Aorta (tissue), 5 donors: ENCODE data around the gene ZNF280A. TPM values are rescaled to one million over a fixed set of nuclear protein-coding genes. Genes with fewer than 3 reads are reported as not detected.
"Not testable (repeated sequence)": the region's sequence is repeated elsewhere in the genome, so short reads cannot be mapped to it uniquely, and the experiment has no call there.

Experiments
- ATAC-seq: fragments of 200-7000 bp; cut with Tn5 transposase; one replicate; pipeline ENCODE4 v1.9.1; 2022; ENCODE audit warnings: moderate library complexity; ENCODE audit not compliant: low FRiP score
- DNase-seq, 2 donors: peaks; one replicate each; pipeline ENCODE4 v3.0.0-alpha.2; 2020
- H3K27ac ChIP-seq, 2 donors: one replicate each; pipeline ENCODE4 v1.5.1; 2013; ENCODE audit warnings: low read length in 2 of 2, mild to moderate bottlenecking in 2 of 2, moderate library complexity in 2 of 2, control low read depth in 1 of 2, inconsistent platforms in 1 of 2, low read depth in 1 of 2
- H3K27me3 ChIP-seq, 2 donors: one replicate each; pipeline ENCODE4 v1.6.1; 2013; ENCODE audit warnings: control low read depth in 1 of 2, low read length in 1 of 2, mild to moderate bottlenecking in 1 of 2, moderate library complexity in 1 of 2; ENCODE audit not compliant: insufficient read depth in 2 of 2, control insufficient read depth in 1 of 2
- H3K36me3 ChIP-seq, 2 donors: one replicate each; pipeline ENCODE4 v1.6.1; 2013; ENCODE audit warnings: control low read depth in 1 of 2, low read length in 1 of 2, mild to moderate bottlenecking in 1 of 2; ENCODE audit not compliant: insufficient read depth in 2 of 2, control insufficient read depth in 1 of 2
- H3K4me1 ChIP-seq, 2 donors: one replicate each; pipeline ENCODE4 v1.6.1; 2013; ENCODE audit warnings: low read length in 2 of 2, control low read depth in 1 of 2, mild to moderate bottlenecking in 1 of 2, moderate library complexity in 1 of 2; ENCODE audit not compliant: insufficient read depth in 2 of 2, control insufficient read depth in 1 of 2
- H3K4me3 ChIP-seq, 2 donors: one replicate each; pipeline ENCODE4 v1.5.1; 2013; ENCODE audit warnings: low read length in 2 of 2, control low read depth in 1 of 2, mild to moderate bottlenecking in 1 of 2
- H3K9me3 ChIP-seq: one replicate; pipeline ENCODE4 v1.6.1; 2013; ENCODE audit warnings: mild to moderate bottlenecking, low read length; ENCODE audit not compliant: control insufficient read depth
- WGBS, 2 donors: extraction: QIAGEN DNeasy Blood & Tissue Kit; methylation state at CpG; one replicate each; pipeline ENCODE4 v1.1.7; 2013; 5-methylcytosine and 5-hydroxymethylcytosine counted together
- intact Hi-C, 2 donors: fragments of 100-400 bp; cut with DNase I; formaldehyde crosslinking; loops; one replicate each; pipeline versions ENCODE4 v1.14.2 to v1.15.0; 2022
- polyA plus RNA-seq, 2 donors: library from polyadenylated mRNA; stranded (reverse); fragments of 200-250 nt; gene quantifications; one replicate each; pipeline ENCODE4 v1.2.3, GENCODE V29; 2013
- total RNA-seq, 2 donors: library from RNA; stranded (reverse); fragmentation: NEBNext Ultra II Directional; extraction: Animal tissue kit (Norgen Biotek cat#: 25700); gene quantifications; one replicate each; pipeline ENCODE4 v1.2.1, GENCODE V29; 2021
- donor health status: healthy with polysubstance abuse.
- donor health status: Bipolar disorder and iron deficiency.
- donor health status: DM: no; HTN: no; CAD: no.
- donor health status: DM: no; HTN: no; CAD: no.
- donor health status: DM: yes; HTN: yes; CAD: no.

Gene ZNF280A
- total and polyA plus RNA-seq, 4 donors = not detected

DNA sequence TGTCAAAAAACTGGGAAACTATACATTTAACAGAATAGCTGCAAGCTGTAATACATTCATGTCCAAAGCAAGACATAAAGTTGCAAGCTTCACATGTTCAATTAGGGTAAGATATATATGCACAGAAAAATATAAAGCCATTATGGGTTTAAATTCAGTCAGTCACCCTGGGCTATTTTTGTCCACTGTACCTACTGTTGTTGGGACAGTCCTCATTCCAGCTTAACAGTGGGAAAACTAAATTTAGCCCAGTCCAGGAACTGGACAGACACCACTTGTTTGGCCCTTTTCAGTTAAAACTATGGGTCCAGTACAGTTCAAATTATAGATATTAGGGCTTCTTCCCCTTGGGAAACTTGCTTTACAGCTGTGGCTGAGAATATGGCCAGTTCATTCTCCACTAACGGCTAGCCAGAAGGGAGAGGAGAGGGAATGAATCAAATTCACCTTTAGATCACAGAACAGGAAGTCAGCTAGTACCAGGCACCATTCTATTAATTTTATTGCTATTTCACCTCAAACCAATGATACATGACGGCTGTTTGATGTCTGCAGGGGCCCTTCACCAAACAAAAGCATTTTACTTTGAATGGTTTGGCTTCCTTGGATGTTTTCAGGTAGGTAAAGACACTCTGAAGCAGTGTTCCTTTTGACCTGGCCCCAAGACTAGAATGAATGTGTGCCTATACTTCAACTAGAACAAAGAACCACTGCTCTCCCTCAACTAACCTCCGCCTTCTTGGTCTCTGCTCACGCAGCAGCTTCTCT, 33.8 kb downstream of the ZNF280A start:
- Histone ChIP-seq H3K36me3 (no peaks in the 10 kb centered on the region), H3K27me3 (no peaks in the 10 kb centered on the region), H3K4me3 (no peak overlapping the region), H3K4me1 (no peaks in the 10 kb centered on the region), H3K9me3 (no peaks in the 10 kb centered on the region), H3K27ac (no peak overlapping the region)
- intact Hi-C loops = no loop called here
- ATAC-seq = no peak
- 73 to 79% methylated on average over 4 of the region's 4 CpGs for WGBS, 2 donors
- DNase-seq = no peak

- no peaks in the 10 kb centered on the region for H3K27me3 ChIP-seq
- no peak overlapping the region for H3K27ac ChIP-seq
- 92 to 98% methylated on average over 3 of the region's 3 CpGs for WGBS, 2 donors
- intact Hi-C loops = no loop called here
- no peaks in the 10 kb centered on the region for H3K9me3 ChIP-seq
- H3K4me3 ChIP-seq = no peak overlapping the region
- DNase-seq = no peak
- no peak for ATAC-seq
- H3K36me3 ChIP-seq = no peaks in the 10 kb centered on the region
- no peaks in the 10 kb centered on the region for H3K4me1 ChIP-seq
Observed at GRCh38 chr22:22485524-22485923, 34.5 kb downstream of the ZNF280A start.

DNA sequence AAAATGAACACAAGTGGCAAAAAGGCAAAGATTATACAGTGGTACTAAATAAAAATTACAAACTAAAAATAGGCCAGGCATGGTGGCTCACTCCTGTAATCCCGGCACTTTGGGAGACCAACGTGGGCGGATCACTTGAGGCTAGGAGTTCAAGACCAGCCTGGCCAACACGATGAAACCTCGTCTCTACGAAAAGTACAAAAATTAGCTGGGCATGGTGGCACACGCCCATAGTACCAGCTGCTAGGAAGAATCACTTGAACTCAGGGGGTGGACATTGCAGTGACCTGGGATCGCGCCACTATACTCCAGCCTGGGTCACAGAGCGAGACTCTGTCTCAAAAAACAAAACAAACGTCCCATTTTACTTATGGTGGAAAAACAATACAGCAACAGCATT, 36.0 kb downstream of the ZNF280A start:
- DNase-seq (no peak), ATAC-seq (no peak)
- WGBS, 2 donors = 95 to 96% methylated on average over 11 of the region's 11 CpGs
- Histone ChIP-seq H3K36me3 (no peaks in the 10 kb centered on the region), H3K27me3 (no peaks in the 10 kb centered on the region), H3K4me1 (no peaks in the 10 kb centered on the region), H3K27ac (no peak overlapping the region), H3K9me3 (no peaks in the 10 kb centered on the region), H3K4me3 (no peak overlapping the region)
- intact Hi-C loops = no loop called here

DNA sequence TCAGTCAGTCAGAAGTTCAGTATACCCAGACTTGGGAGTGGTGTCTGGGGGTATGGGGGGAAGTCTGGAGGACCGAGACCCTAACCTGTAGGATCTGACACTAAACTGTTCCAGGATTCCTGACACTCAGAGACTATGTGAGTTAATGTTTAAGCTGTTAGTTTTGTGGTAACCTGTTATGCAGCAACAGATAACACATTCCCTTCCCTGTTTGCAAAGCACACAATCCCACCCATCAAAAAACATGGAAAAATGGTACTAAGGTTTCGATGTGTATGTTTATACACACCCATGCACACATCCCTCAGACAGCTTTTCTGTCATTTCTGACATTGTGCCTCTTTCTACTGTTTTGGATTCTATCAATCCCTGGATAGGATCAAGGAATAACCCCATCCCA, 39.1 kb downstream of the ZNF280A start:
- Histone ChIP-seq H3K27ac (no peak overlapping the region), H3K4me3 (no peak overlapping the region), H3K36me3 (no peaks in the 10 kb centered on the region), H3K4me1 (no peaks in the 10 kb centered on the region), H3K27me3 (no peaks in the 10 kb centered on the region), H3K9me3 (no peaks in the 10 kb centered on the region)
- WGBS, 2 donors = 77 to 87% methylated on average over 2 of the region's 2 CpGs
- DNase-seq = no peak
- no peak for ATAC-seq
- intact Hi-C loops = no loop called here

DNA sequence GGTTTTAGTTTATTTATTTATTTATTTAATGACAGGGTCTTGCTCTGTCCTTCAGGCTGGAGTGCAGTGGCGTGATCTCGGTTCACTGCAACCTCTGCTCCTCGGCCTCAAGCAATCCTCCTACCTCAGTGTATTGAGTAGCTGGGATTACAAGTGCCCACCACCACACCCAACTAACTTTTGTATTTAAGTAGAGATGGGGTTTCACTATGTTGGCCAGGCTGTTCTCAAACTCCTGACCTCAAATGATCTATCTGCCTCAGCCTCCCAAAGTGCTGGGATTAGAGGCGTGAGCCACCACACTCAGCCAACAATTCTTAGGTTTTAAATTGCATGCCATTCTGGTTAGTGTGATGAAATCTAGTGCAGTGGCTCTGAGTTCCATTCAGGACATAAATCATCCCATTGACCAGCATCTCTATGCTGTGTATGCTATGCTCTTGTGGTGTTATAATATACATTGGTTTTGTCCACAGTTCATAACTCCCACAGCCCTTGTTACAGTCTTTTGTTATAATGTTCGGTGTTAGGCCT, 40.0 kb downstream of the ZNF280A start:
- no peaks in the 10 kb centered on the region for H3K4me1 ChIP-seq
- 94 to 96% methylated on average over 5 of the region's 5 CpGs for WGBS, 2 donors
- no peak overlapping the region for H3K27ac ChIP-seq
- intact Hi-C loops = no loop called here
- H3K36me3 ChIP-seq = no peaks in the 10 kb centered on the region
- H3K4me3 ChIP-seq = no peak overlapping the region
- H3K9me3 ChIP-seq = no peaks in the 10 kb centered on the region
- no peaks in the 10 kb centered on the region for H3K27me3 ChIP-seq
- ATAC-seq (no peak), DNase-seq (no peak)

DNA sequence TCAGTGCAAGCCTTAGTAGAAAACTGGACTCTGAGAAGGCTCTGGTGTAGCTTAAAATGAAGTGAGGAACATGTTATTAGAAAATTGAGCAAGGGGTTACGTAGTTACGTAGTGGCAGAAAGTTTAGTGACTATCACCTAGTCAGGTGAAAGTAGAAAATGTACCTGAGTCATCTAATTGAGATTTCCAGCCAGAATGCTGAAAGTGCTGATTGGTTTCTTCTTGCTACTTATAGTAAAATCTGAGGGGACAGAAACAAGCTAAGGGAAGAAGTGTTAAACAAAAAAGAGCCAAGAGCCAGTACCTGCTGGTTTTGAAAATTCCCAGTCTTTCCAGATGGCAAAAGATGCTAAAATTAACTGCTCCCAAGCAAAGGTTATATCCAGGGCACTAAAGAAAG, 41.0 kb downstream of the ZNF280A start:
- intact Hi-C loops = no loop called here
- H3K36me3 ChIP-seq = no peaks in the 10 kb centered on the region
- DNase-seq (no peak), ATAC-seq (no peak)
- 93 to 94% methylated on average over 2 of the region's 2 CpGs for WGBS, 2 donors
- no peaks in the 10 kb centered on the region for H3K27me3 ChIP-seq
- no peak overlapping the region for H3K4me3 ChIP-seq
- no peak overlapping the region for H3K27ac ChIP-seq
- H3K4me1 ChIP-seq = no peaks in the 10 kb centered on the region
- H3K9me3 ChIP-seq = no peaks in the 10 kb centered on the region

DNA sequence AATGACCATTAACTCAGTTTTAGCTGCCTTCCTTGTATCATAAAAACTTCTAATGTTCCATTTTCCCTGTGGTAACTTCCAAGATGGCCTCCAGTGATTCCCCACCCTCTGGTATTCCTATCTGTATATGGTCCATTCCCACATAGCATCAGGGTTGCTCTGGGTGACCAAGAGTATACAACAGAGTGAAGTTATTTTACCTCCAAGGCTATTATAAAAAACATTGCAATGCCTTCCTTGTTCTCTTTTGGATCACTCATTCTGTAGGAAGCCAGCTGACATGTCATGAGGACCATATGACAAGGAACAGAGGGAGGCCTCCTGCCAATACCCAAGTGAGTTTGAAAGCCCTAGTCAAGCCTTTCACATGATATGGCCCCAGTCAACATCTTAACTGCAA, 41.6 kb downstream of the ZNF280A start:
- H3K27ac ChIP-seq = no peak overlapping the region
- H3K4me3 ChIP-seq = no peak overlapping the region
- no peak for DNase-seq
- no peaks in the 10 kb centered on the region for H3K27me3 ChIP-seq
- no peaks in the 10 kb centered on the region for H3K36me3 ChIP-seq
- ATAC-seq = no peak
- no peaks in the 10 kb centered on the region for H3K9me3 ChIP-seq
- no peaks in the 10 kb centered on the region for H3K4me1 ChIP-seq
- intact Hi-C loops = no loop called here

- no peak for ATAC-seq
- Histone ChIP-seq H3K27ac (no peak overlapping the region), H3K4me3 (no peak overlapping the region), H3K27me3 (no peaks in the 10 kb centered on the region), H3K36me3 (no peaks in the 10 kb centered on the region), H3K9me3 (no peaks in the 10 kb centered on the region), H3K4me1 (no peaks in the 10 kb centered on the region)
- intact Hi-C loops = no loop called here
- no peak for DNase-seq
- 61 to 71% methylated on average over 2 of the region's 2 CpGs for WGBS, 2 donors
Observed at GRCh38 chr22:22474733-22475132, 45.3 kb downstream of the ZNF280A start.

DNA sequence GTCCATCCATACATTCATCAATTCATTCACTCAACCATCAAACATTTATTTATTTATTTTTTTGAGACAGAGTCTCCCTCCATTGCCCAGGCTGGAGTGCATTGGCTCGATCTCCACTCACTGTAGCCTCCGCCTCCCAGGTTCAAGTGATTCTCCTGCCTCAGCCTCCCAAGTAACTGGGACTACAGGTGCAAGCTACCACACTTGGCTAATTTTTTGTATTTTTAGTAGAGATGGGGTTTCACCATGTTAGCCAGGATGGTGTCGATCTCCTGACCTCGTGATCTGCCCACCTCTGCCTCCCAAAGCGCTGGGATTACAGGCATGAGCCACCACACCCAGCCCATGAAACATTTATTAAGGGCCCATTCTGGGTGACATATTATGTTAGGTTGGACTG, 49.0 kb downstream of the ZNF280A start:
- H3K4me1 ChIP-seq, H3K27me3 ChIP-seq, intact Hi-C loops, H3K27ac ChIP-seq, H3K9me3 ChIP-seq, H3K36me3 ChIP-seq, DNase-seq, H3K4me3 ChIP-seq, ATAC-seq: not testable (repeated sequence)
- 89 to 91% methylated on average over 5 of the region's 5 CpGs for WGBS, 2 donors
